ENCODE results near the gene DGKD. TPM values are rescaled to one million over a fixed set of nuclear protein-coding genes. Genes with fewer than 3 reads are reported as not detected.

The DGKD gene
- total and polyA plus RNA-seq, 9 of the 15 experiments (the other 6 are each of a cell fraction or from before 2014, with no cell fraction given) = 0.52 to 29.5 (median 10.6) TPM

DNA sequence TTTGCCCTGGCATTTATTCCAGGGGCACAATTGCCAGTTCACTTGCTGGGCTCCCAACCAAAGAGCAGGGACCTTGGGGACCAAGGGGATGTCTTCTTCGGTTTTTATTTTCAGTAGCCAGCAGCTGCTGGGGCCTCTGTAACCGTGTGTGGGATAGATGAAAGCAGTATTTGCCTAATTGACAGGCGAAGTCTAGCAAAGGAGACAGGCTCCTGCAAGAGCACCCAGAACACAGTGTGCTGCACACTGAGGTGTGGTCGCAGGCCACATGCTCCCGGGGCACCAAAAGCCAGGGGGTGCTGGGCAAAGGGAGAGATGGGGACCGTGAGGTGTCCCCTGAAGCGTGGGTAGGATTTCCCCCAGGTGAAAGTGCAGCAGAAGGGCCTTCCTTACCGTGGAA, 41.4 kb upstream of the DGKD start:
- H3K4me3 ChIP-seq = no peak overlapping the region
- no peaks in the 10 kb centered on the region; the same call in 1 of the 2 replicates for H4K20me1 ChIP-seq (replicated peaks; ENCODE audit: control insufficient read depth, insufficient read depth, low read length)
- H2AFZ ChIP-seq (ENCODE audit: low read depth, low read length) = no peak overlapping the region
- H3K79me2 ChIP-seq (ENCODE audit: control insufficient read depth, insufficient read depth, low read length) = no peaks in the 10 kb centered on the region
- CTCF ChIA-PET (ENCODE audit: low intra/inter-chr PET ratio) = no interaction called here
- H3K4me1 ChIP-seq (replicated peaks in 1 of 2; ENCODE audit: control insufficient read depth in 2 of 2, insufficient read depth in 2 of 2, low read length in 2 of 2) = no peaks in the 10 kb centered on the region
- no peaks in the 10 kb centered on the region for H3K9me1 ChIP-seq (ENCODE audit: control insufficient read depth, insufficient read depth, low read length)
- no peaks in the 10 kb centered on the region for H3K9me3 ChIP-seq (replicated peaks; ENCODE audit: control insufficient read depth, insufficient read depth, low read depth, low read length)
- peaks cover 3 to 39% of the 10 kb centered on the region in 2 experiments; a peak in 3 of 5 replicates for H3K27me3 ChIP-seq (ENCODE audit: control insufficient read depth in 2 of 2, insufficient read depth in 2 of 2, low read length in 2 of 2)
- in situ Hi-C loops (cut with MboI) (no loop called here), intact Hi-C loops (cut with micrococcal nuclease) (no loop called here)
- DNase-seq (ENCODE audit: extremely low read depth in 1 of 4, low spot score in 3 of 4) (no peak), FAIRE-seq (no peak), ATAC-seq (no peak)
- no TSS peak for BruUV-seq (replicated peaks)
- no peak overlapping the region for H3K9ac ChIP-seq (ENCODE audit: insufficient read depth in 1 of 2, low read depth in 2 of 2, low read length in 2 of 2)
- no peak overlapping the region for H3K4me2 ChIP-seq (ENCODE audit: insufficient read depth, low read length)
- POLR2A ChIA-PET = interaction anchor here (0.6 kb wide), 1 partner anchor 43 kb away, joined by 3 read pairs; no protein-coding TSS in a partner anchor
- H3K27ac ChIP-seq (ENCODE audit: extremely low read depth, low read depth, low read length) = no peak overlapping the region
- 2% methylated on average over 7 of the region's 8 CpGs for WGBS (ENCODE audit: insufficient coverage, low coverage, missing lambda C conversion rate)
- H3K36me3 ChIP-seq (ENCODE audit: control insufficient read depth, insufficient read depth, low read length) = no peaks in the 10 kb centered on the region
- TF ChIP-seq, protein P1, sequence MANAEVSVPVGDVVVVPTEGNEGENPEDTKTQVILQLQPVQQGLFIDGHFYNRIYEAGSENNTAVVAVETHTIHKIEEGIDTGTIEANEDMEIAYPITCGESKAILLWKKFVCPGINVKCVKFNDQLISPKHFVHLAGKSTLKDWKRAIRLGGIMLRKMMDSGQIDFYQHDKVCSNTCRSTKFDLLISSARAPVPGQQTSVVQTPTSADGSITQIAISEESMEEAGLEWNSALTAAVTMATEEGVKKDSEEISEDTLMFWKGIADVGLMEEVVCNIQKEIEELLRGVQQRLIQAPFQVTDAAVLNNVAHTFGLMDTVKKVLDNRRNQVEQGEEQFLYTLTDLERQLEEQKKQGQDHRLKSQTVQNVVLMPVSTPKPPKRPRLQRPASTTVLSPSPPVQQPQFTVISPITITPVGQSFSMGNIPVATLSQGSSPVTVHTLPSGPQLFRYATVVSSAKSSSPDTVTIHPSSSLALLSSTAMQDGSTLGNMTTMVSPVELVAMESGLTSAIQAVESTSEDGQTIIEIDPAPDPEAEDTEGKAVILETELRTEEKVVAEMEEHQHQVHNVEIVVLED (CRISPR knock-in tag; IDR thresholded peaks at IDR 0.05) = no peak
- TF ChIP-seq HDAC3 (IDR thresholded peaks at IDR 0.05; ENCODE audit: borderline replicate concordance, partially characterized antibody) = no peak
- no peak for TF ChIP-seq PHTF2 (CRISPR knock-in tag; IDR thresholded peaks at IDR 0.05)
- no peak for TF ChIP-seq KAT8 (IDR thresholded peaks at IDR 0.05; ENCODE audit: low read depth)
- TF ChIP-seq, protein P2, sequence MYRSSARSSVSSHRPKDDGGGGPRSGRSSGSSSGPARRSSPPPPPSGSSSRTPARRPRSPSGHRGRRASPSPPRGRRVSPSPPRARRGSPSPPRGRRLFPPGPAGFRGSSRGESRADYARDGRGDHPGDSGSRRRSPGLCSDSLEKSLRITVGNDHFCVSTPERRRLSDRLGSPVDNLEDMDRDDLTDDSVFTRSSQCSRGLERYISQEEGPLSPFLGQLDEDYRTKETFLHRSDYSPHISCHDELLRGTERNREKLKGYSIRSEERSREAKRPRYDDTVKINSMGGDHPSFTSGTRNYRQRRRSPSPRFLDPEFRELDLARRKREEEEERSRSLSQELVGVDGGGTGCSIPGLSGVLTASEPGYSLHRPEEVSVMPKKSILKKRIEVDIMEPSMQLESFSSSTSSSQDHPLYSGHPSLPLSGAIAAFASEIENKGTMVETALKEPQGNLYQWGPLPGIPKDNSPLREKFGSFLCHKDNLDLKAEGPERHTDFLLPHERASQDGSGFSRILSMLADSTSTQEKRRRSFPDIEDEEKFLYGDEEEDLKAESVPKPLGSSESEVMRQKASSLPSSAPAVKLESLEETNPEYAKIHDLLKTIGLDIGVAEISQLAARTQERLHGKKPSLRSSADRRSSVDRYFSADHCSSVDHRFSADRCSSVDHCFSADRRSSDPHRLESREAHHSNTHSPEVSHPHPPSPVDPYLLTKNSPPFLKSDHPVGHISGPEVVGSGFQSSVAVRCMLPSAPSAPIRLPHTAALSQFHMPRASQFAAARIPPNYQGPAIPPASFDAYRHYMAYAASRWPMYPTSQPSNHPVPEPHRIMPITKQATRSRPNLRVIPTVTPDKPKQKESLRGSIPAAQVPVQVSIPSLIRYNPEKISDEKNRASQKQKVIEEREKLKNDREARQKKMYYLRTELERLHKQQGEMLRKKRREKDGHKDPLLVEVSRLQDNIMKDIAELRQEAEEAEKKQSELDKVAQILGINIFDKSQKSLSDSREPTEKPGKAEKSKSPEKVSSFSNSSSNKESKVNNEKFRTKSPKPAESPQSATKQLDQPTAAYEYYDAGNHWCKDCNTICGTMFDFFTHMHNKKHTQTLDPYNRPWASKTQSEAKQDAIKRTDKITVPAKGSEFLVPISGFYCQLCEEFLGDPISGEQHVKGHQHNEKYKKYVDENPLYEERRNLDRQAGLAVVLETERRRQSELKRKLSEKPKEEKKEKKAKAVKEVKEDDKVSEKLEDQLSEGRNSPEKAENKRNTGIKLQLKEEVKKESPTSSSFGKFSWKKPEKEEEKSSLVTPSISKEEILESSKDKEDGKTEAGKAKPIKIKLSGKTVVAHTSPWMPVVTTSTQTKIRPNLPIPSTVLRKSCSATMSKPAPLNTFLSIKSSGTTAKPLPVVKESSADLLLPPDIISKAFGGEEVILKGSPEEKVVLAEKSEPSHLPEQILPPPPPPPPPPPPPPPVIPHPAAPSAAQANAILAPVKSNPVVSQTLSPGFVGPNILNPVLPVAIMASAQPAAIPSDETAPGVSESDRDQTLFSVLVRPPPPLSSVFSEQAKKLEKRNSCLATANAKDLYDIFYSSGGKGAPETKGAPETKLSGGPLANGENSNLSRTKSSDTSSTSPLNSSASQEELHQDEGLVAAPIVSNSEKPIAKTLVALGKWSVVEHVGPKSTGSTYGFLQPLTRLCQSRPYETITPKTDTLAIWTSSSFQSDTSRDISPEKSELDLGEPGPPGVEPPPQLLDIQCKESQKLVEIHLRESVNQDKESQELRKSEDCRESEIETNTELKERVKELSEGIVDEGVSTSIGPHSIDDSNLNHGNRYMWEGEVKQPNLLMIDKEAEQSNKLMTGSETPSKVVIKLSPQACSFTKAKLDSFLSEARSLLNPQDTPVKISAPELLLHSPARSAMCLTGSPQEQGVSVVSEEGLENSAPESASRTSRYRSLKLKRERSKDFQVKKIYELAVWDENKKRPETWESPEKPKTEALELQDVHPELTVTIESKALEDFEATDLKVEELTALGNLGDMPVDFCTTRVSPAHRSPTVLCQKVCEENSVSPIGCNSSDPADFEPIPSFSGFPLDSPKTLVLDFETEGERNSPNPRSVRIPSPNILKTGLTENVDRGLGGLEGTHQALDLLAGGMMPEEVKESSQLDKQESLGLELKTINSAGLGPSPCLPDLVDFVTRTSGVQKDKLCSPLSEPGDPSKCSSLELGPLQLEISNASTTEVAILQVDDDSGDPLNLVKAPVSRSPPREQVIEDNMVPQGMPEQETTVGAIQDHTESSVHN (IDR thresholded peaks at IDR 0.05; ENCODE audit: borderline replicate concordance in 1 of 2, low read depth in 1 of 2) = no peak
- TF ChIP-seq, protein P3, sequence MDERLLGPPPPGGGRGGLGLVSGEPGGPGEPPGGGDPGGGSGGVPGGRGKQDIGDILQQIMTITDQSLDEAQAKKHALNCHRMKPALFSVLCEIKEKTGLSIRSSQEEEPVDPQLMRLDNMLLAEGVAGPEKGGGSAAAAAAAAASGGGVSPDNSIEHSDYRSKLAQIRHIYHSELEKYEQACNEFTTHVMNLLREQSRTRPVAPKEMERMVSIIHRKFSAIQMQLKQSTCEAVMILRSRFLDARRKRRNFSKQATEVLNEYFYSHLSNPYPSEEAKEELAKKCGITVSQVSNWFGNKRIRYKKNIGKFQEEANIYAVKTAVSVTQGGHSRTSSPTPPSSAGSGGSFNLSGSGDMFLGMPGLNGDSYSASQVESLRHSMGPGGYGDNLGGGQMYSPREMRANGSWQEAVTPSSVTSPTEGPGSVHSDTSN (CRISPR knock-in tag; IDR thresholded peaks at IDR 0.05; ENCODE audit: low read depth) = no peak
- TF ChIP-seq, protein P3 (tag; conservative IDR thresholded peaks at IDR 0.05; ENCODE audit: low read depth) = no peak
- TF ChIP-seq ZNF12 (CRISPR knock-in tag; IDR thresholded peaks at IDR 0.05) = no peak
- no peak for TF ChIP-seq ZNF57 (CRISPR knock-in tag; IDR thresholded peaks at IDR 0.05)
- TF ChIP-seq TSC22D4 (tag; IDR thresholded peaks at IDR 0.05) = no peak
